CD4-positive, alpha-beta T cell treated with Interleukin-15 for 1 hour (primary cell): ENCODE results near the gene ACBD6.
"Not testable (repeated sequence)": the region's sequence is repeated elsewhere in the genome, so short reads cannot be mapped to it uniquely, and the experiment has no call there.

Source experiments
- DNase-seq: peaks from one replicate; pipeline ENCODE4 v3.0.0-alpha.2; 2020

The ACBD6 gene

GRCh38 chr1:180502361-180503279, at the start of gene ACBD6:
Gene ACBD6, minus strand, starts transcription at chr1:180502577. Its CDS starts 311 bp downstream, at chr1:180502266.
- DNase-seq, result peak; percentile 84

GRCh38 chr1:180551997-180552396, 49.6 kb upstream of the ACBD6 start:
- DNase-seq, result no peak

GRCh38 chr1:180550241-180550640, 47.9 kb upstream of the ACBD6 start:
- no peak for DNase-seq

- DNase-seq, result not testable (repeated sequence)
Observed at GRCh38 chr1:180549770-180550169, 47.4 kb upstream of the ACBD6 start.

GRCh38 chr1:180548686-180549317, 46.4 kb upstream of the ACBD6 start:
- no peak for DNase-seq

GRCh38 chr1:180545991-180546390, 43.6 kb upstream of the ACBD6 start:
- no peak for DNase-seq

- no peak for DNase-seq
Observed at GRCh38 chr1:180544050-180544449, 41.7 kb upstream of the ACBD6 start.

GRCh38 chr1:180542838-180543145, 40.4 kb upstream of the ACBD6 start:
- no peak for DNase-seq

- no peak for DNase-seq
Observed at GRCh38 chr1:180542113-180542837, 39.9 kb upstream of the ACBD6 start.

- DNase-seq, result no peak
Observed at GRCh38 chr1:180540697-180541594, 38.6 kb upstream of the ACBD6 start.

GRCh38 chr1:180539136-180539535, 36.8 kb upstream of the ACBD6 start:
- DNase-seq, result no peak

GRCh38 chr1:180536821-180537372, 34.5 kb upstream of the ACBD6 start:
- no peak for DNase-seq

GRCh38 chr1:180535418-180535999, 33.1 kb upstream of the ACBD6 start:
- DNase-seq, result no peak

- DNase-seq, result no peak
Observed at GRCh38 chr1:180534214-180534613, 31.8 kb upstream of the ACBD6 start.

- DNase-seq, result peak; percentile 29
Observed at GRCh38 chr1:180533266-180533987, 31.1 kb upstream of the ACBD6 start.

GRCh38 chr1:180532854-180533253, 30.5 kb upstream of the ACBD6 start:
- no peak for DNase-seq

GRCh38 chr1:180530501-180530900, 28.1 kb upstream of the ACBD6 start:
- DNase-seq, result no peak

- DNase-seq, result no peak
Observed at GRCh38 chr1:180528868-180529470, 26.6 kb upstream of the ACBD6 start.

- no peak for DNase-seq
Observed at GRCh38 chr1:180527101-180527669, 24.8 kb upstream of the ACBD6 start.

- no peak for DNase-seq
Observed at GRCh38 chr1:180525715-180526039, 23.3 kb upstream of the ACBD6 start.
